Peyer's patch (tissue), 4 donors: ENCODE measurements around the gene AK8. TPM values are rescaled to one million over a fixed set of nuclear protein-coding genes. Genes with fewer than 3 reads are reported as not detected.
A peak's percentile ranks its signal among the peaks of the same experiment; 100 is the strongest.

Experiments used
- DNase-seq, 3 donors: peaks; one replicate each; pipeline ENCODE4 v3.0.0-alpha.2; 2017 to 2019
- H3K27ac ChIP-seq, 4 donors: fragments of 200-600 bp; sonication (generic); one replicate each; pipeline ENCODE4 v1.5.1; 2016 to 2019
- H3K27me3 ChIP-seq, 2 donors: fragments of 200-600 bp; sonication (generic); one replicate each; pipeline ENCODE4 v1.5.1; 2019
- H3K36me3 ChIP-seq, 3 donors: fragments of 200-600 bp; sonication (generic); one replicate each; pipeline ENCODE4 v1.5.1; 2016 to 2019
- H3K4me1 ChIP-seq, 4 donors: fragments of 200-600 bp; sonication (generic); one replicate each; pipeline ENCODE4 v1.5.1; 2016 to 2019
- H3K4me3 ChIP-seq, 4 donors: fragments of 200-600 bp; sonication (generic); 1 replicate in 3 of 4; 2 replicates in 1 of 4; pipeline ENCODE4 v1.5.1; 2016 to 2019; ENCODE audit warnings: mild to moderate bottlenecking in 1 of 4
- H3K9me3 ChIP-seq, 4 donors: fragments of 200-600 bp; sonication (generic); one replicate each; pipeline ENCODE4 v1.5.1; 2016 to 2019; ENCODE audit warnings: mild to moderate bottlenecking in 1 of 4
- CTCF ChIP-seq, 6 experiments: fragments of 450-650 bp in 4 of 6; fragments of 200-600 bp in 2 of 6; sonication (generic) in 1 of 6; IDR thresholded peaks; one replicate each; pipeline ENCODE4 v1.5.1; 2017 to 2019; ENCODE audit warnings: antibody characterized with exemption in 6 of 6, mild to moderate bottlenecking in 3 of 6, moderate library complexity in 1 of 6
- POLR2A ChIP-seq, 2 donors: fragments of 450-650 bp; IDR thresholded peaks; one replicate each; pipeline ENCODE4 v1.5.1; 2017; ENCODE audit warnings: antibody characterized with exemption in 2 of 2, mild to moderate bottlenecking in 2 of 2, moderate library complexity in 2 of 2
- total RNA-seq, 4 donors: library from RNA; depleted of rRNA; stranded (reverse); fragments of >200 nt; gene quantifications; one replicate each; pipeline ENCODE4 v1.1.0, GENCODE V29; 2016

The AK8 gene
- total RNA-seq, 4 donors from 2014 or later = not detected

GRCh38 chr9:132894862-132895835, 17.1 kb upstream of the AK8 start:
- no peak for TF ChIP-seq CTCF (IDR thresholded peaks at IDR 0.05)
- TF ChIP-seq POLR2A (IDR thresholded peaks at IDR 0.05) = no peak
- no peak for DNase-seq
- Histone ChIP-seq H3K9me3 (no peaks in the 10 kb centered on the region), H3K4me3 (no peak overlapping the region), H3K27ac (no peak overlapping the region), H3K4me1 (no peaks in the 10 kb centered on the region), H3K36me3 (peaks cover 0 to 64% (median 0%) of the 10 kb centered on the region in 3 donors), H3K27me3 (no peaks in the 10 kb centered on the region)

GRCh38 chr9:132894346-132894745, 16.3 kb upstream of the AK8 start:
- Histone ChIP-seq H3K4me3 (no peak overlapping the region), H3K4me1 (no peaks in the 10 kb centered on the region), H3K36me3 (peaks cover 0 to 56% (median 0%) of the 10 kb centered on the region in 3 donors), H3K9me3 (no peaks in the 10 kb centered on the region), H3K27ac (no peak overlapping the region), H3K27me3 (no peaks in the 10 kb centered on the region)
- peak in 1 of 3 donors; percentile 53 for DNase-seq
- TF ChIP-seq CTCF (IDR thresholded peaks at IDR 0.05) = no peak
- no peak for TF ChIP-seq POLR2A (IDR thresholded peaks at IDR 0.05)

- Histone ChIP-seq H3K36me3 (peaks cover 0 to 39% (median 0%) of the 10 kb centered on the region in 3 donors), H3K4me1 (no peaks in the 10 kb centered on the region), H3K27ac (no peak overlapping the region), H3K4me3 (no peak overlapping the region), H3K27me3 (no peaks in the 10 kb centered on the region), H3K9me3 (no peaks in the 10 kb centered on the region)
- TF ChIP-seq CTCF (IDR thresholded peaks at IDR 0.05) = no peak
- no peak for TF ChIP-seq POLR2A (IDR thresholded peaks at IDR 0.05)
- DNase-seq = no peak
Measured at GRCh38 chr9:132892400-132892799, 14.3 kb upstream of the AK8 start.

- no peak overlapping the region for H3K27ac ChIP-seq
- peaks cover 0 to 17% (median 0%) of the 10 kb centered on the region in 3 donors for H3K36me3 ChIP-seq
- H3K9me3 ChIP-seq = no peaks in the 10 kb centered on the region
- peak in 1 of 3 donors; percentile 23 for DNase-seq
- TF ChIP-seq POLR2A (IDR thresholded peaks at IDR 0.05) (no peak), CTCF (IDR thresholded peaks at IDR 0.05) (no peak)
- H3K4me1 ChIP-seq = no peaks in the 10 kb centered on the region
- H3K27me3 ChIP-seq = no peaks in the 10 kb centered on the region
- no peak overlapping the region for H3K4me3 ChIP-seq
Measured at GRCh38 chr9:132888151-132888550, 10.1 kb upstream of the AK8 start.

GRCh38 chr9:132887181-132888120, 9.4 kb upstream of the AK8 start:
- DNase-seq = peak in 1 of 3 donors; percentile 2
- H3K27ac ChIP-seq = no peak overlapping the region
- TF ChIP-seq CTCF (IDR thresholded peaks at IDR 0.05) = no peak
- no peak for TF ChIP-seq POLR2A (IDR thresholded peaks at IDR 0.05)
- no peaks in the 10 kb centered on the region for H3K27me3 ChIP-seq
- no peaks in the 10 kb centered on the region for H3K9me3 ChIP-seq
- H3K4me1 ChIP-seq = no peaks in the 10 kb centered on the region
- H3K4me3 ChIP-seq = no peak overlapping the region
- H3K36me3 ChIP-seq = peaks cover 0 to 10% (median 0%) of the 10 kb centered on the region in 3 donors
